Measurements from ENCODE around the gene RASA4B.
"Not testable (repeated sequence)": the region's sequence is repeated elsewhere in the genome, so short reads cannot be mapped to it uniquely, and the experiment has no call there.

RASA4B gene

GRCh38 chr7:102517550-102518147 is at the start of gene RASA4B:
Gene RASA4B (minus strand): TSS chr7:102517777. CDS start chr7:102517710, 67 bp downstream.
- H3K4me3 Mint-ChIP-seq = peak within 1 kb of the TSS; percentile 47 to 66 (median 64)
- H3K27ac Mint-ChIP-seq; H3K4me1 Mint-ChIP-seq; H3K36me3 Mint-ChIP-seq (ENCODE audit: low read depth); H3K27me3 Mint-ChIP-seq (ENCODE audit: low read depth); H3K9me3 Mint-ChIP-seq: not testable (repeated sequence)

GRCh38 chr7:102550808-102551422 is 33.3 kb upstream of the RASA4B start, which contains the start of gene SPDYE2:
Gene SPDYE2 (plus strand): TSS chr7:102551226. CDS start chr7:102553256, 2,030 bp downstream.
- not testable (repeated sequence) for H3K4me1 Mint-ChIP-seq; H3K4me3 Mint-ChIP-seq; H3K27ac Mint-ChIP-seq; H3K36me3 Mint-ChIP-seq (ENCODE audit: low read depth); H3K9me3 Mint-ChIP-seq; H3K27me3 Mint-ChIP-seq (ENCODE audit: low read depth)

GRCh38 chr7:102546353-102546752 is 28.8 kb upstream of the RASA4B start:
- not testable (repeated sequence) for H3K9me3 Mint-ChIP-seq; H3K4me3 Mint-ChIP-seq; H3K36me3 Mint-ChIP-seq (ENCODE audit: low read depth); H3K4me1 Mint-ChIP-seq; H3K27me3 Mint-ChIP-seq (ENCODE audit: low read depth); H3K27ac Mint-ChIP-seq

- H3K27ac Mint-ChIP-seq; H3K36me3 Mint-ChIP-seq (ENCODE audit: low read depth); H3K4me1 Mint-ChIP-seq; H3K4me3 Mint-ChIP-seq; H3K27me3 Mint-ChIP-seq (ENCODE audit: low read depth); H3K9me3 Mint-ChIP-seq: not testable (repeated sequence)
Measured at GRCh38 chr7:102545288-102545687, 27.7 kb upstream of the RASA4B start.

GRCh38 chr7:102544372-102544771 is 26.8 kb upstream of the RASA4B start:
- H3K27ac Mint-ChIP-seq; H3K4me3 Mint-ChIP-seq; H3K27me3 Mint-ChIP-seq (ENCODE audit: low read depth); H3K9me3 Mint-ChIP-seq; H3K4me1 Mint-ChIP-seq; H3K36me3 Mint-ChIP-seq (ENCODE audit: low read depth): not testable (repeated sequence)

GRCh38 chr7:102543596-102543995 is 26.0 kb upstream of the RASA4B start, which contains the start of gene UPK3BL2:
Gene UPK3BL2 (minus strand): TSS chr7:102543696. CDS start chr7:102543636, 60 bp downstream.
- H3K4me1 Mint-ChIP-seq; H3K36me3 Mint-ChIP-seq (ENCODE audit: low read depth); H3K4me3 Mint-ChIP-seq; H3K27ac Mint-ChIP-seq; H3K27me3 Mint-ChIP-seq (ENCODE audit: low read depth); H3K9me3 Mint-ChIP-seq: not testable (repeated sequence)

GRCh38 chr7:102542771-102543170 is 25.2 kb upstream of the RASA4B start:
- H3K27ac Mint-ChIP-seq; H3K4me3 Mint-ChIP-seq; H3K36me3 Mint-ChIP-seq (ENCODE audit: low read depth); H3K27me3 Mint-ChIP-seq (ENCODE audit: low read depth); H3K4me1 Mint-ChIP-seq; H3K9me3 Mint-ChIP-seq: not testable (repeated sequence)

GRCh38 chr7:102542083-102542482 is 24.5 kb upstream of the RASA4B start:
- not testable (repeated sequence) for H3K4me1 Mint-ChIP-seq; H3K27ac Mint-ChIP-seq; H3K27me3 Mint-ChIP-seq (ENCODE audit: low read depth); H3K9me3 Mint-ChIP-seq; H3K36me3 Mint-ChIP-seq (ENCODE audit: low read depth); H3K4me3 Mint-ChIP-seq

- not testable (repeated sequence) for H3K4me3 Mint-ChIP-seq; H3K36me3 Mint-ChIP-seq (ENCODE audit: low read depth); H3K9me3 Mint-ChIP-seq; H3K27me3 Mint-ChIP-seq (ENCODE audit: low read depth); H3K27ac Mint-ChIP-seq; H3K4me1 Mint-ChIP-seq
Measured at GRCh38 chr7:102540604-102541003, 23.0 kb upstream of the RASA4B start.

GRCh38 chr7:102535062-102535615 is 17.6 kb upstream of the RASA4B start:
- not testable (repeated sequence) for H3K4me1 Mint-ChIP-seq; H3K27me3 Mint-ChIP-seq (ENCODE audit: low read depth); H3K4me3 Mint-ChIP-seq; H3K9me3 Mint-ChIP-seq; H3K27ac Mint-ChIP-seq; H3K36me3 Mint-ChIP-seq (ENCODE audit: low read depth)

- H3K9me3 Mint-ChIP-seq; H3K27ac Mint-ChIP-seq; H3K4me3 Mint-ChIP-seq; H3K4me1 Mint-ChIP-seq; H3K36me3 Mint-ChIP-seq (ENCODE audit: low read depth); H3K27me3 Mint-ChIP-seq (ENCODE audit: low read depth): not testable (repeated sequence)
Measured at GRCh38 chr7:102532127-102532526, 14.6 kb upstream of the RASA4B start.

- not testable (repeated sequence) for H3K4me1 Mint-ChIP-seq; H3K27ac Mint-ChIP-seq; H3K9me3 Mint-ChIP-seq; H3K27me3 Mint-ChIP-seq (ENCODE audit: low read depth); H3K4me3 Mint-ChIP-seq; H3K36me3 Mint-ChIP-seq (ENCODE audit: low read depth)
Measured at GRCh38 chr7:102531583-102531982, 14.0 kb upstream of the RASA4B start.

- not testable (repeated sequence) for H3K36me3 Mint-ChIP-seq (ENCODE audit: low read depth); H3K4me3 Mint-ChIP-seq; H3K4me1 Mint-ChIP-seq; H3K27ac Mint-ChIP-seq; H3K27me3 Mint-ChIP-seq (ENCODE audit: low read depth); H3K9me3 Mint-ChIP-seq
Measured at GRCh38 chr7:102527822-102528793, 10.5 kb upstream of the RASA4B start.

GRCh38 chr7:102527182-102527581 is 9.6 kb upstream of the RASA4B start:
- H3K36me3 Mint-ChIP-seq (ENCODE audit: low read depth); H3K27ac Mint-ChIP-seq; H3K9me3 Mint-ChIP-seq; H3K4me3 Mint-ChIP-seq; H3K27me3 Mint-ChIP-seq (ENCODE audit: low read depth); H3K4me1 Mint-ChIP-seq: not testable (repeated sequence)

- not testable (repeated sequence) for H3K27me3 Mint-ChIP-seq (ENCODE audit: low read depth); H3K36me3 Mint-ChIP-seq (ENCODE audit: low read depth); H3K27ac Mint-ChIP-seq; H3K4me1 Mint-ChIP-seq; H3K4me3 Mint-ChIP-seq; H3K9me3 Mint-ChIP-seq
Measured at GRCh38 chr7:102524803-102525202, 7.2 kb upstream of the RASA4B start.

Data from nephron (organoid).